PFSK-1 (cell line): Measurements from ENCODE around the gene GRID1.

ENCODE experiments used
- FOXP2 ChIP-seq: optimal IDR thresholded peaks from 2 replicates; pipeline ENCODE3; 2011; ENCODE audit warnings: borderline replicate concordance, control low read depth, inconsistent platforms; ENCODE audit not compliant: insufficient read depth; ENCODE audit errors: extremely low read length, extremely low read depth
- POLR2AphosphoS5 ChIP-seq: IDR thresholded peaks from 2 replicates; pipeline ENCODE4 v1.6.1; 2012; ENCODE audit warnings: low read depth, mild to moderate bottlenecking, control low read depth, low read length, moderate library complexity
- SIN3A ChIP-seq: IDR thresholded peaks from 2 replicates; pipeline ENCODE4 v1.6.1; 2012; ENCODE audit warnings: mild to moderate bottlenecking, low read length, moderate library complexity, borderline replicate concordance; ENCODE audit not compliant: insufficient read depth
- TAF1 ChIP-seq: IDR thresholded peaks from 2 replicates; pipeline ENCODE4 v1.6.1; 2012; ENCODE audit warnings: low read length, control low read depth, borderline replicate concordance; ENCODE audit not compliant: insufficient read depth
- TF ChIP-seq, protein P1 (sequence below), 2 experiments: IDR thresholded peaks; 2 replicates each; pipeline versions ENCODE4 v1.6.1 to v1.8.0; 2011 to 2012; ENCODE audit warnings: low read depth in 2 of 2, low read length in 2 of 2, control low read depth in 1 of 2, inconsistent platforms in 1 of 2, mild to moderate bottlenecking in 1 of 2, moderate library complexity in 1 of 2; ENCODE audit not compliant: insufficient read depth in 1 of 2

Gene GRID1

DNA sequence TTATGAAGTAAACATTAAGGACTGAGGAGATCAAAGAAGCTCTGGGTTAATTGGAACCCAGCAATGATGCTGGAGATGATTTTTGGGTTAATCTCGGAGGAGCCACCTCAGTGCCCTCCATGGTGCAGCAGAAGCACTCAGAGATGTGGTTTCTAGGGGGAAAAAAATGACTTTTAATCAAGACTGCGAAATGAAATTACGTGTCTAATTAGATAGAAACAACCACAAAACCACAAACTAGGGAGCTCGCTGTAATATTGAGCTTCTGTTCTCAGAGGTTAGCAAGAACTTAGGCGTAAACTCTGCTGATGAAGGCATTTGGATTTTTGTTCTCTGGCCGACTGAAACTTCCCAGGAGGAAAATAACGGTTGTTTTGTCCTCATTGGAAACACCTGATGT lies 319.0 kb downstream of the GRID1 start:
- TF ChIP-seq SIN3A (no peak), TAF1 (no peak), FOXP2 (no peak), POLR2AphosphoS5 (no peak)
- TF ChIP-seq, protein P1, sequence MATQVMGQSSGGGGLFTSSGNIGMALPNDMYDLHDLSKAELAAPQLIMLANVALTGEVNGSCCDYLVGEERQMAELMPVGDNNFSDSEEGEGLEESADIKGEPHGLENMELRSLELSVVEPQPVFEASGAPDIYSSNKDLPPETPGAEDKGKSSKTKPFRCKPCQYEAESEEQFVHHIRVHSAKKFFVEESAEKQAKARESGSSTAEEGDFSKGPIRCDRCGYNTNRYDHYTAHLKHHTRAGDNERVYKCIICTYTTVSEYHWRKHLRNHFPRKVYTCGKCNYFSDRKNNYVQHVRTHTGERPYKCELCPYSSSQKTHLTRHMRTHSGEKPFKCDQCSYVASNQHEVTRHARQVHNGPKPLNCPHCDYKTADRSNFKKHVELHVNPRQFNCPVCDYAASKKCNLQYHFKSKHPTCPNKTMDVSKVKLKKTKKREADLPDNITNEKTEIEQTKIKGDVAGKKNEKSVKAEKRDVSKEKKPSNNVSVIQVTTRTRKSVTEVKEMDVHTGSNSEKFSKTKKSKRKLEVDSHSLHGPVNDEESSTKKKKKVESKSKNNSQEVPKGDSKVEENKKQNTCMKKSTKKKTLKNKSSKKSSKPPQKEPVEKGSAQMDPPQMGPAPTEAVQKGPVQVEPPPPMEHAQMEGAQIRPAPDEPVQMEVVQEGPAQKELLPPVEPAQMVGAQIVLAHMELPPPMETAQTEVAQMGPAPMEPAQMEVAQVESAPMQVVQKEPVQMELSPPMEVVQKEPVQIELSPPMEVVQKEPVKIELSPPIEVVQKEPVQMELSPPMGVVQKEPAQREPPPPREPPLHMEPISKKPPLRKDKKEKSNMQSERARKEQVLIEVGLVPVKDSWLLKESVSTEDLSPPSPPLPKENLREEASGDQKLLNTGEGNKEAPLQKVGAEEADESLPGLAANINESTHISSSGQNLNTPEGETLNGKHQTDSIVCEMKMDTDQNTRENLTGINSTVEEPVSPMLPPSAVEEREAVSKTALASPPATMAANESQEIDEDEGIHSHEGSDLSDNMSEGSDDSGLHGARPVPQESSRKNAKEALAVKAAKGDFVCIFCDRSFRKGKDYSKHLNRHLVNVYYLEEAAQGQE (IDR thresholded peaks at IDR 0.05; ENCODE audit: insufficient read depth in 1 of 2, low read depth in 2 of 2, low read length in 2 of 2) = no peak

DNA sequence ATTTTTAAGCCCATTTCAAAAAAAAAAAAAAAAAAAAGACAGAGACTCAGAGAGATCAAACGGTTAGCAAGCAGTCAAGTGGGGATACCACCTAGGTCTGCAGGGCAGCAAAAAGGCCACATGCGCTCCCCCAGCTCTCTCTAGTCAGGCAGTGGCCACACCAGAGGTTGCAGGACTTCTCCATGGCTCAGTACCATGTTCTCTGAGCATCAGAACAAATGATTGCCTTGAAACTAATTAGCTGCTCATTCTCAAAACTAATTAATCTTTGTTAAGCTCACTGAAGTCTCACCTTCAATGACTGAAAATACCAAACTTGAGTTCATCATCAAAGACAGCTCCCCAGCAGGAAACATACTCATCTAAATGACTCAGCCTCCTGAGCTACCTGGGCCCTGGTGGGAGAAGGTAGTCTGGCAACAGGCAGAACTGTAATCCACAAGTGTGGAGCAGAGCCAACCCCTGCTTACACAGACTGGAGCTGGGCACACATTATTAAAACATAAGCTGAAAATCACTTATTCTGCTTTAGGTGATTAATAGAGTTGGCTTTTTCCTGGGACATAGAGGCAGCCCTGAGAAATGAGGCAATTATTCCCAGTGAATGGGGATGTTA lies 319.6 kb downstream of the GRID1 start:
- TF ChIP-seq POLR2AphosphoS5 (no peak), SIN3A (no peak), TAF1 (no peak), FOXP2 (no peak)
- TF ChIP-seq, protein P1 (IDR thresholded peaks at IDR 0.05; ENCODE audit: insufficient read depth in 1 of 2, low read depth in 2 of 2, low read length in 2 of 2) = no peak

DNA sequence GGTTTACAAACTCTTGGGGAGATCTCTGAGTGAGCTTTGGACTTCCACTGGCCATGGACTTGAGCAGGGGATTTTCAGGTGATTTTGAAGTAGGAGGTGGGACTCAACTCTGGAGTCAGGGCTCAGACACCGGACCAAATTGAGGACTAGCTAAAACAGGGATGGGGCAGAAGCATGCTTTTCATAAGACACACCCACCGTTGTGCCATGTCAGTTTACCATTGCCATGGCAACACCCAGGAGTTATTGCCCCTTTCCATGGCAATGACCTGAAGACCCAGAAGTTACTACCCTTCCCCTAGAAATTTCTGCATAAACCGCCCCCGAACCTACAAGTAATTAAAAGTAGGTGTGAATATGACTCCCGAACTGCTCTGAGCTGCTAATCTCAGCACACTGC lies 320.7 kb downstream of the GRID1 start:
- TF ChIP-seq FOXP2 (no peak), SIN3A (no peak), TAF1 (no peak), POLR2AphosphoS5 (no peak)
- TF ChIP-seq, protein P1 (IDR thresholded peaks at IDR 0.05; ENCODE audit: insufficient read depth in 1 of 2, low read depth in 2 of 2, low read length in 2 of 2) = no peak

DNA sequence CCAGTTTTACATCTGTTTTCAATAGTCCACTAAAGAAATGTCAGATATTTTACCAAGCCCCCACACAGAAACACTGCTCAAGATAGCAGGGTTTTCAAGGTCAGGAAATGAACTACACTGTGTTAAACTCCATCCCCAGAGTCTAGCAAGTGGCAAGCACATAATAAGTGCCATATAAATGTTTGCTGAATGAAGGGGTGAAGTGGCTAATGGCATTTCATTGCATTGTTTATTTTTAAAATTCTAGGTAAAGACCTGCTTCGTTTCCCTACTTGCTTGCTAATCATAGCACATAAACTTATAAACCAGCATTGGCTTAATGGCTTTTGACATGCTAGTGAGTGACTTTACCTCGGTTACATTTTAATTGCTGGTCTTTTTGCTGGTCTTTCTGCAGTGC lies 322.6 kb downstream of the GRID1 start:
- TF ChIP-seq FOXP2 (no peak), SIN3A (no peak), POLR2AphosphoS5 (no peak), TAF1 (no peak)
- TF ChIP-seq, protein P1 (IDR thresholded peaks at IDR 0.05; ENCODE audit: insufficient read depth in 1 of 2, low read depth in 2 of 2, low read length in 2 of 2) = no peak

DNA sequence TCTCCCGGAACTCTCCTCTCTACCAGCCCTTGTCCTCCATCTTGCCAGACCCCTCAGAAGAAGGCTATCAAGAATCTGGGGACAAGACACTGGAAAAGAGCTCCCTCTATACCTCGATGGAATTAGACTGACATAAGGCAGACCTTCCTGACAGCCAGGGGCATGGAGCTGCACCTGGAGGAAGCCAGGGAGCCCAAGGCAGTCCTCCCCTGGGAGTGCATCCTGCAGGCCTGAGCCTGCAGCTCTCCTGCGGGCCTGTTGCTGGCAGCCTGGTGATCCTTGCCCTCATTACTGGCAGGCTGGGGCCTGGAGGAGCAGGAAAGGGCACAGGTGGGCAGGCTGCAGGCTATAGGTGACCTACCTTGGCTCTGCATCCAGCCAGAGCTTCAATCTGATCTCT lies 323.4 kb downstream of the GRID1 start:
- TF ChIP-seq POLR2AphosphoS5 = no peak
- no peak for TF ChIP-seq FOXP2
- no peak for TF ChIP-seq TAF1
- no peak for TF ChIP-seq SIN3A
- TF ChIP-seq, protein P1 (IDR thresholded peaks at IDR 0.05; ENCODE audit: insufficient read depth in 1 of 2, low read depth in 2 of 2, low read length in 2 of 2) = no peak
